Transverse colon (tissue), 4 donors: Measurements from ENCODE around the gene CNTN1. TPM values are rescaled to one million over a fixed set of nuclear protein-coding genes. Genes with fewer than 3 reads are reported as not detected.
A peak's percentile ranks its signal among the peaks of the same experiment; 100 is the strongest.

Experiments used
- DNase-seq: peaks from one replicate; pipeline ENCODE4 v3.0.0-alpha.2; 2019
- H3K27ac ChIP-seq, 4 donors: fragments of 200-600 bp; sonication (generic); 2 replicates each; pipeline ENCODE4 v1.5.1; 2016 to 2018; ENCODE audit warnings: inconsistent platforms in 4 of 4
- H3K27me3 ChIP-seq: fragments of 200-600 bp; sonication (generic); 2 replicates; pipeline ENCODE4 v1.5.1; 2017; ENCODE audit warnings: inconsistent platforms
- H3K36me3 ChIP-seq, 4 donors: fragments of 200-600 bp; sonication (generic); 2 replicates each; pipeline ENCODE4 v1.5.1; 2017 to 2019; ENCODE audit warnings: inconsistent platforms in 4 of 4
- H3K4me1 ChIP-seq, 4 donors: fragments of 200-600 bp; sonication (generic); 2 replicates each; pipeline ENCODE4 v1.5.1; 2017 to 2020; ENCODE audit warnings: inconsistent platforms in 4 of 4
- H3K4me3 ChIP-seq, 4 donors: fragments of 200-600 bp; sonication (generic); 1 replicate in 1 of 4; 2 replicates in 3 of 4; pipeline versions ENCODE4 v1.5.1 to v1.6.1; 2017 to 2019; ENCODE audit warnings: inconsistent platforms in 4 of 4
- H3K9me3 ChIP-seq, 2 donors: fragments of 200-600 bp; sonication (generic); 2 replicates each; pipeline ENCODE4 v1.5.1; 2017 to 2019; ENCODE audit warnings: inconsistent platforms in 2 of 2
- EP300 ChIP-seq: sonication (generic); formaldehyde crosslinking; IDR thresholded peaks from one replicate; pipeline ENCODE4 v1.6.1; 2017; ENCODE audit warnings: antibody characterized with exemption, low read depth
- POLR2A ChIP-seq: fragments of 450-650 bp; IDR thresholded peaks from one replicate; pipeline ENCODE4 v1.6.1; 2016; ENCODE audit warnings: antibody characterized with exemption, mild to moderate bottlenecking, moderate library complexity
- POLR2AphosphoS5 ChIP-seq, 3 donors: sonication (generic); formaldehyde crosslinking; IDR thresholded peaks; one replicate each; pipeline ENCODE4 v1.6.1; 2016; ENCODE audit warnings: antibody characterized with exemption in 3 of 3
- WGBS, 2 donors: methylation state at CpG; one replicate each; pipeline ENCODE4 v1.1.5; 2018; ENCODE audit warnings: low coverage in 1 of 2; 5-methylcytosine and 5-hydroxymethylcytosine counted together
- in situ Hi-C, 4 donors: fragments of 200-750 bp; cut with MboI; loops; one replicate each; pipeline versions ENCODE4 v1.15.0 to v1.15.1; 2017; ENCODE audit warnings: low sequenced_read_pairs in 3 of 4, low pct_ligation_motif_present in 1 of 4, low pct_unique_long_range_greater_than_20kb in 1 of 4
- intact Hi-C: fragments of 100-400 bp; cut with DNase I; formaldehyde crosslinking; loops from one replicate; pipeline ENCODE4 v1.15.1; 2023; ENCODE audit warnings: low total_unique reads
- total RNA-seq, 4 donors: library from RNA; depleted of rRNA; stranded (reverse); fragments of >200 nt; gene quantifications; one replicate each; pipeline ENCODE4 v1.1.0, GENCODE V29; 2016
- TF ChIP-seq, protein P1 (sequence below), 5 experiments: fragments of 200-600 bp in 3 of 5; fragments of 450-650 bp in 2 of 5; sonication (generic) in 3 of 5; IDR thresholded peaks; 1 replicate in 2 of 5; 2 replicates in 3 of 5; pipeline ENCODE4 v1.5.1; 2016 to 2017; ENCODE audit warnings: antibody characterized with exemption in 5 of 5, inconsistent platforms in 3 of 5, mild to moderate bottlenecking in 2 of 5, moderate library complexity in 1 of 5

CNTN1 gene
- total RNA-seq, 4 donors from 2014 or later: 0.60 to 3.2 (median 1.4) TPM

DNA sequence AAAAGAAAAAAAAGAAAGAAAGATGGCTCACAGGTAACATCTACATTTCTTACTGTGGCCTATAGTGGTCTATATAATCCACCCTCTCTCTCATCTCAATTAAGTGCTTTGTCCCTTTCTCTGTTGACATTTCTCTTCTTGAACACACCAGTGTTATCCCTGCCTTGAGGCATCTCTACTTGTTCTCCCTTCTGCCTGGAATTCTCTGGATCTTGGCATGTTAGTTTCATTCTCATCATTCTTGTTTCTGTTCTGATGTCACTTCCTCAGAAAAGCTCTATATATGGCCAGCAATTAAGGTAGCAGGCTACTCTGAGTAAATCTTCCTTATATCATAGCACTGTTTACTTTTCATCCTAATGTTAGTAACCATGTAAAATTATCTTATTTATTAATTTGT lies 340.1 kb downstream of the CNTN1 start:
- no peak overlapping the region for H3K27ac ChIP-seq
- H3K4me3 ChIP-seq: no peak overlapping the region
- no peaks in the 10 kb centered on the region for H3K36me3 ChIP-seq
- no peak for DNase-seq
- in situ Hi-C loops: no loop called here
- no peaks in the 10 kb centered on the region for H3K27me3 ChIP-seq
- no peaks in the 10 kb centered on the region for H3K4me1 ChIP-seq
- TF ChIP-seq, protein P1, sequence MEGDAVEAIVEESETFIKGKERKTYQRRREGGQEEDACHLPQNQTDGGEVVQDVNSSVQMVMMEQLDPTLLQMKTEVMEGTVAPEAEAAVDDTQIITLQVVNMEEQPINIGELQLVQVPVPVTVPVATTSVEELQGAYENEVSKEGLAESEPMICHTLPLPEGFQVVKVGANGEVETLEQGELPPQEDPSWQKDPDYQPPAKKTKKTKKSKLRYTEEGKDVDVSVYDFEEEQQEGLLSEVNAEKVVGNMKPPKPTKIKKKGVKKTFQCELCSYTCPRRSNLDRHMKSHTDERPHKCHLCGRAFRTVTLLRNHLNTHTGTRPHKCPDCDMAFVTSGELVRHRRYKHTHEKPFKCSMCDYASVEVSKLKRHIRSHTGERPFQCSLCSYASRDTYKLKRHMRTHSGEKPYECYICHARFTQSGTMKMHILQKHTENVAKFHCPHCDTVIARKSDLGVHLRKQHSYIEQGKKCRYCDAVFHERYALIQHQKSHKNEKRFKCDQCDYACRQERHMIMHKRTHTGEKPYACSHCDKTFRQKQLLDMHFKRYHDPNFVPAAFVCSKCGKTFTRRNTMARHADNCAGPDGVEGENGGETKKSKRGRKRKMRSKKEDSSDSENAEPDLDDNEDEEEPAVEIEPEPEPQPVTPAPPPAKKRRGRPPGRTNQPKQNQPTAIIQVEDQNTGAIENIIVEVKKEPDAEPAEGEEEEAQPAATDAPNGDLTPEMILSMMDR (IDR thresholded peaks at IDR 0.05): no peak
- TF ChIP-seq EP300 (no peak), POLR2AphosphoS5 (IDR thresholded peaks at IDR 0.05) (no peak), POLR2A (no peak)
- intact Hi-C loops: no loop called here
- no peaks in the 10 kb centered on the region for H3K9me3 ChIP-seq

DNA sequence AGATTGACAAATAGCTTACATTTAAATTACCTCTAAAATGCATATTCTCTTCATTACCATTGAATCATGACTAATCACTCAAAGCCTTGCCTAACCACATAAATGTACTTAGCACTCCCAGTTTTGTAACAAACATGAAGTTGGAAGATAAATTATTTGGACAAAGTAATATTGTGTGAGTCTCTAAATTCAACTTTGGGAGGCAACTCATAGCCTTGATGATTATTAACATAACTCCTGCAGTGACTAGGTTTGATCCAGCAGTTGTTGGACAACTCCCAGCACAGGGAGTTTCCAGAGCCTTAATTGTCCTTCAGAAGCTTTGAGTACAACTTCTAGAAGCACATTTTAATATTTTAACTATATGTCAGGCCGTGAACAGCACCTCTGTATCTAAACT lies 342.4 kb downstream of the CNTN1 start:
- DNase-seq: no peak
- Histone ChIP-seq H3K27ac (no peak overlapping the region), H3K27me3 (no peaks in the 10 kb centered on the region), H3K4me1 (no peaks in the 10 kb centered on the region), H3K36me3 (no peaks in the 10 kb centered on the region), H3K9me3 (no peaks in the 10 kb centered on the region), H3K4me3 (no peak overlapping the region)
- no peak for TF ChIP-seq POLR2A
- no peak for TF ChIP-seq POLR2AphosphoS5 (IDR thresholded peaks at IDR 0.05)
- TF ChIP-seq, protein P1 (IDR thresholded peaks at IDR 0.05): no peak
- TF ChIP-seq EP300: no peak
- intact Hi-C loops: no loop called here
- in situ Hi-C loops: no loop called here
- 11 to 22% methylated on average over 1 of the region's 1 CpG for WGBS, 2 donors

DNA sequence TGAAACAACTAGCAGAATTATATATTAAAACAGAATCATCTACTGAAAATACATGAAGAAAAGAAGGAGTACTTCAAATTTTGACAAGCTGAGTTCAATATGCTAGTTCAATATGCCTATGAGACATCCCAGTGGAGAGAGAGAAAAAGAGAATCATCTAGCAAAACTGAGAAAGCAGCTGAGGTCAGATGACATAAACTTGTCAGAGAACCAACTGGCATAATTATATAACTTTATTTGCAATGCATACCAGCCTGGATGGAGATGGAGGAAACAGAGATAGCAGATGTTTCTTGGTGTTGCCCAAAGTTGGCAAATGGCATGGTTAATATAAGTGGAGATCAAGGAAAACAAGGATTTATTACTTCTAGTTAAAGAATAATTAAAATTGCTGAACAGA lies 347.2 kb downstream of the CNTN1 start:
- no peak overlapping the region for H3K27ac ChIP-seq
- no peak for DNase-seq
- TF ChIP-seq POLR2AphosphoS5 (IDR thresholded peaks at IDR 0.05) (no peak), POLR2A (no peak), EP300 (no peak)
- TF ChIP-seq, protein P1 (IDR thresholded peaks at IDR 0.05): no peak
- no peak overlapping the region for H3K4me3 ChIP-seq
- H3K4me1 ChIP-seq: no peaks in the 10 kb centered on the region
- H3K27me3 ChIP-seq: no peaks in the 10 kb centered on the region
- H3K36me3 ChIP-seq: no peaks in the 10 kb centered on the region
- intact Hi-C loops (no loop called here), in situ Hi-C loops (no loop called here)
- no peaks in the 10 kb centered on the region for H3K9me3 ChIP-seq

DNA sequence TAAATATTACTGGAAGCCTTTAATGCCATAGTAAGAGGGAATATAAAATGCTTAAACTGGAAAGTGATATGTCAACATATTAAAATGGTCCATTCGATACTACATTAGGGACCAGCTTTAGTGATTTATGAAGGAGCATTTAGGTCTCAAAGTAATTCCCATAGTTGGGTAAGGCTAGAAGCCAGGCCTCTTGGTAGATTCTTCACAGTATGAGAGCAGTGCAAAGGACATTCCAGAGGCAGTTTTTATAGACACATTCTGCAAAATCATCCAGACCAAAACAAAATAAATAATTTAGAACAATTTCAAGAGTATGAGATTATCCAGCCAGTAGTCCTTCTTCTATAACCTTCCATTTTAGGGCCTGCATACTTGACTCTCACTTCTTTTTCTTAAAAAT lies 353.3 kb downstream of the CNTN1 start:
- H3K4me1 ChIP-seq: peaks cover 0 to 2% (median 0%) of the 10 kb centered on the region in 4 donors
- H3K27me3 ChIP-seq: no peaks in the 10 kb centered on the region
- no peaks in the 10 kb centered on the region for H3K9me3 ChIP-seq
- no peak for TF ChIP-seq EP300
- TF ChIP-seq, protein P1 (IDR thresholded peaks at IDR 0.05): no peak
- TF ChIP-seq POLR2A: no peak
- TF ChIP-seq POLR2AphosphoS5 (IDR thresholded peaks at IDR 0.05): no peak
- no peaks in the 10 kb centered on the region for H3K36me3 ChIP-seq
- H3K4me3 ChIP-seq: no peak overlapping the region
- DNase-seq: no peak
- peak overlapping the region in 3 of 4 donors; percentile 41 to 59 (median 54) for H3K27ac ChIP-seq
- in situ Hi-C loops (no loop called here), intact Hi-C loops (no loop called here)
- 43 to 48% methylated on average over 1 of the region's 1 CpG for WGBS, 2 donors
